T-helper 2 cell treated with Interferon-gamma antibody and Interleukin-4, amounts not matched to agents 100 ng/mL and 5 ng/mL, for 36 hours (primary cell): ENCODE data around the gene RALB. TPM values are rescaled to one million over a fixed set of nuclear protein-coding genes. Genes with fewer than 3 reads are reported as not detected.
"Not testable (repeated sequence)": the region's sequence is repeated elsewhere in the genome, so short reads cannot be mapped to it uniquely, and the experiment has no call there.

Experiments used
- intact Hi-C: fragments of 100-400 bp; cut with micrococcal nuclease; formaldehyde crosslinking; loops from one replicate; pipeline ENCODE4 v1.15.1; 2023
- total RNA-seq: library from RNA; stranded (reverse); gene quantifications from 2 replicates; pipeline ENCODE4 v1.2.3, GENCODE V29; 2022

RALB gene
- total RNA-seq, 1 donor from 2014 or later, result 64.4 TPM

GRCh38 chr2:120224256-120224655 lies 28.4 kb upstream of the RALB start:
- intact Hi-C loops, result loop anchor here (5.0 kb wide), 1 partner anchor 212 kb away; the partner anchor contains the start of gene EPB41L5

GRCh38 chr2:120224735-120225548 lies 27.7 kb upstream of the RALB start:
- intact Hi-C loops, result loop anchor here (5.0 kb wide), 1 partner anchor 213 kb away; the partner anchor contains the start of gene EPB41L5

- intact Hi-C loops, result no loop called here
Measured at GRCh38 chr2:120225549-120226065, 27.0 kb upstream of the RALB start.

GRCh38 chr2:120226316-120226715 lies 26.3 kb upstream of the RALB start:
- intact Hi-C loops, result no loop called here

- intact Hi-C loops, result no loop called here
Measured at GRCh38 chr2:120227111-120227991, 25.3 kb upstream of the RALB start.

- intact Hi-C loops, result no loop called here
Measured at GRCh38 chr2:120228503-120228902, 24.1 kb upstream of the RALB start.

- intact Hi-C loops, result no loop called here
Measured at GRCh38 chr2:120229341-120229740, 23.3 kb upstream of the RALB start.

GRCh38 chr2:120230515-120231471 lies 21.9 kb upstream of the RALB start:
- intact Hi-C loops, result no loop called here

GRCh38 chr2:120231564-120231973 lies 21.1 kb upstream of the RALB start:
- intact Hi-C loops, result no loop called here

- intact Hi-C loops, result loop anchor here (1.0 to 2.0 kb wide), 6 partner anchors 9 to 473 kb away; partner anchors contain the start of genes PTPN4, RALB and TMEM185B
Measured at GRCh38 chr2:120231974-120232635, 20.5 kb upstream of the RALB start.

- intact Hi-C loops, result loop anchor here (2.0 kb wide), 2 partner anchors 54 to 474 kb away; partner anchors contain the start of gene PTPN4
Measured at GRCh38 chr2:120233292-120233691, 19.4 kb upstream of the RALB start.

GRCh38 chr2:120235158-120235557 lies 17.5 kb upstream of the RALB start:
- intact Hi-C loops, result not testable (repeated sequence)

- intact Hi-C loops, result no loop called here
Measured at GRCh38 chr2:120235681-120236080, 17.0 kb upstream of the RALB start.

- intact Hi-C loops, result no loop called here
Measured at GRCh38 chr2:120236316-120236715, 16.3 kb upstream of the RALB start.

GRCh38 chr2:120236791-120237190 lies 15.9 kb upstream of the RALB start:
- intact Hi-C loops, result no loop called here

GRCh38 chr2:120237491-120237902 lies 15.2 kb upstream of the RALB start:
- intact Hi-C loops, result no loop called here

GRCh38 chr2:120238728-120239487 lies 13.7 kb upstream of the RALB start:
- intact Hi-C loops, result no loop called here

GRCh38 chr2:120239488-120240287 lies 13.0 kb upstream of the RALB start:
- intact Hi-C loops, result no loop called here
